ENCODE measurements around the gene MYH15. TPM values are rescaled to one million over a fixed set of nuclear protein-coding genes. Genes with fewer than 3 reads are reported as not detected.

The MYH15 gene
- total and polyA plus RNA-seq, 2 experiments from 2014 or later, result 1.5 TPM

- H3K4me2 ChIP-seq, result no peak overlapping the region
- H3K79me2 ChIP-seq, result no peaks in the 10 kb centered on the region
- no peak overlapping the region for H3K4me3 ChIP-seq
- 92% methylated on average over 1 of the region's 1 CpG for WGBS (ENCODE audit: low lambda C conversion rate, missing lambda C conversion rate)
- no peaks in the 10 kb centered on the region for H4K20me1 ChIP-seq (ENCODE audit: insufficient read depth, poor library complexity, severe bottlenecking)
- no peaks in the 10 kb centered on the region for H3K9me3 ChIP-seq (ENCODE audit: low read depth)
- no peaks in the 10 kb centered on the region for H3K9me2 ChIP-seq (replicated peaks; ENCODE audit: insufficient read depth)
- TF ChIP-seq EZH2phosphoT487 (IDR thresholded peaks at IDR 0.05; ENCODE audit: low read depth, severe bottlenecking, unreplicated experiment), result no peak
- no peaks in the 10 kb centered on the region for H3K4me1 ChIP-seq (ENCODE audit: insufficient read depth)
- no peak overlapping the region for H3K27ac ChIP-seq
- no peak for DNase-seq (ENCODE audit: low spot score)
- no peaks in the 10 kb centered on the region for H3K36me3 ChIP-seq (replicated peaks; ENCODE audit: insufficient read depth, low read depth)
- no peak overlapping the region for H2AFZ ChIP-seq
- no peaks in the 10 kb centered on the region for H3K27me3 ChIP-seq
Observed at GRCh38 chr3:108505811-108506210, 4.6 kb downstream of the MYH15 start.

DNA sequence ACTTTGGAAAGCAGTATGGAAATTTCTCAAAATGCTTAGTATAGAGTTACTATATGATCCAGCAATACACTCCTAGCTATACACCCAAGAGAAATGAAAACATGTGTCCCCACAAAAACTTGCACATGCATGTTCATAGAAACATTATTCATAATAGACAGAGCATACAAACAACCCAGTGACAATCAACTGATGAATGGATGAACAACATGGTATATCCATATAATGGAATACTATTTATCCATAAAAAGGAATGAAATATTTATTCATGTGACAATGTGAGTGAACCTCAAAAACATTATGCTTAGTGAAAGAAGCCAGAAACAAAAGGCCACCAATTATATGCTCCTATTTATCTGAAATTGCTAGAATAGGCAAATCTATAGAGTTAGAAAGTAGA lies 6.7 kb downstream of the MYH15 start:
- Histone ChIP-seq H3K27me3 (no peaks in the 10 kb centered on the region), H3K9me3 (ENCODE audit: low read depth) (no peaks in the 10 kb centered on the region), H3K36me3 (replicated peaks; ENCODE audit: insufficient read depth, low read depth) (no peaks in the 10 kb centered on the region), H3K4me2 (no peak overlapping the region), H3K4me1 (ENCODE audit: insufficient read depth) (no peaks in the 10 kb centered on the region), H3K4me3 (no peak overlapping the region), H4K20me1 (ENCODE audit: insufficient read depth, poor library complexity, severe bottlenecking) (no peaks in the 10 kb centered on the region), H2AFZ (no peak overlapping the region), H3K9me2 (replicated peaks; ENCODE audit: insufficient read depth) (no peaks in the 10 kb centered on the region), H3K27ac (no peak overlapping the region), H3K79me2 (no peaks in the 10 kb centered on the region)
- DNase-seq (ENCODE audit: low spot score), result no peak
- TF ChIP-seq EZH2 (IDR thresholded peaks at IDR 0.05; ENCODE audit: borderline replicate concordance) (no peak), EZH2phosphoT487 (IDR thresholded peaks at IDR 0.05; ENCODE audit: low read depth, severe bottlenecking, unreplicated experiment) (no peak)
- TF ChIP-seq, protein P1, sequence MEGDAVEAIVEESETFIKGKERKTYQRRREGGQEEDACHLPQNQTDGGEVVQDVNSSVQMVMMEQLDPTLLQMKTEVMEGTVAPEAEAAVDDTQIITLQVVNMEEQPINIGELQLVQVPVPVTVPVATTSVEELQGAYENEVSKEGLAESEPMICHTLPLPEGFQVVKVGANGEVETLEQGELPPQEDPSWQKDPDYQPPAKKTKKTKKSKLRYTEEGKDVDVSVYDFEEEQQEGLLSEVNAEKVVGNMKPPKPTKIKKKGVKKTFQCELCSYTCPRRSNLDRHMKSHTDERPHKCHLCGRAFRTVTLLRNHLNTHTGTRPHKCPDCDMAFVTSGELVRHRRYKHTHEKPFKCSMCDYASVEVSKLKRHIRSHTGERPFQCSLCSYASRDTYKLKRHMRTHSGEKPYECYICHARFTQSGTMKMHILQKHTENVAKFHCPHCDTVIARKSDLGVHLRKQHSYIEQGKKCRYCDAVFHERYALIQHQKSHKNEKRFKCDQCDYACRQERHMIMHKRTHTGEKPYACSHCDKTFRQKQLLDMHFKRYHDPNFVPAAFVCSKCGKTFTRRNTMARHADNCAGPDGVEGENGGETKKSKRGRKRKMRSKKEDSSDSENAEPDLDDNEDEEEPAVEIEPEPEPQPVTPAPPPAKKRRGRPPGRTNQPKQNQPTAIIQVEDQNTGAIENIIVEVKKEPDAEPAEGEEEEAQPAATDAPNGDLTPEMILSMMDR (IDR thresholded peaks at IDR 0.05; ENCODE audit: poor library complexity), result no peak

DNA sequence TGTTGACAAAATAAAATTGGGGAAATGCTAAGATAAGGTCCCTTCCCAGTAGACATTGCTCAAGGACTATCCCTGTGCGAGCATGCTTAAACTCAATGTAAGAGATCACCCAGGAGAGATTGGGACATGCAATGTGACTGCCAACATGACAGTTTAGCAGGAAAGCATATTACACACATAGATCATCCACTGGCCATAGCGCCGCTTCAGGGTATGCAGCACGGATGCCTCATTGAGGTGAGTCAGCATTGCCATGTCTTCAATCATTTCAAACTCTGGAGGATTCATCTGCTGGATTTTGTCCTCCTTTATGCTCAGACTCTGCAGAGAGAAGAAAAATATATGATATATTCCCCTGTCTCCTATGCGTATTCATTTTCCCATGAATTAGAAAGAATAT lies 8.9 kb downstream of the MYH15 start:
- H3K27ac ChIP-seq, result no peak overlapping the region
- no peaks in the 10 kb centered on the region for H3K9me3 ChIP-seq (ENCODE audit: low read depth)
- no peaks in the 10 kb centered on the region for H4K20me1 ChIP-seq (ENCODE audit: insufficient read depth, poor library complexity, severe bottlenecking)
- DNase-seq (ENCODE audit: low spot score), result no peak
- no peak overlapping the region for H3K4me3 ChIP-seq
- H2AFZ ChIP-seq, result no peak overlapping the region
- no peaks in the 10 kb centered on the region for H3K9me2 ChIP-seq (replicated peaks; ENCODE audit: insufficient read depth)
- H3K27me3 ChIP-seq, result no peaks in the 10 kb centered on the region
- H3K4me2 ChIP-seq, result no peak overlapping the region
- H3K4me1 ChIP-seq (ENCODE audit: insufficient read depth), result no peaks in the 10 kb centered on the region
- H3K36me3 ChIP-seq (replicated peaks; ENCODE audit: insufficient read depth, low read depth), result no peaks in the 10 kb centered on the region
- H3K79me2 ChIP-seq, result no peaks in the 10 kb centered on the region
- 92% methylated on average over 5 of the region's 5 CpGs for WGBS (ENCODE audit: low lambda C conversion rate, missing lambda C conversion rate)
- TF ChIP-seq, protein P1 (IDR thresholded peaks at IDR 0.05; ENCODE audit: poor library complexity), result no peak
- TF ChIP-seq EZH2 (IDR thresholded peaks at IDR 0.05; ENCODE audit: borderline replicate concordance) (no peak), EZH2phosphoT487 (IDR thresholded peaks at IDR 0.05; ENCODE audit: low read depth, severe bottlenecking, unreplicated experiment) (no peak)

DNA sequence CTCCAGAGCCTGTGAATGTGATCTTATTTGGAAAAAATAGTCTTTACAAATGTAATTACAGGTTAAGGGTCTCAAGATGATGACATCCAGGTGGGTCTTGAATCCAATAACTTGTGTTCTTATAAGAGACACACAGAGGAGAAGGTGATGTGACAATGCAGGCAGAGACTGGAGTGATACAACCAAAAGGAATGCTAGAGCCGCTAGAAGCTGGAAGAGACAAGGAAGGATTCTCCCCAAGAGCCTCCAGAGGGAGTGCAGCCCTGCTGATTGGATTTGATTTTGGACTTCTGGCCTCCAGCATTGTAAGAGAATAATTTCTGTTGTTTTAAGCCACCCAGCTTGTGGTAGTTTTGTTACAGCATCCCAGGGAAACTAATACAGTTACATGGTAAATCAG lies 9.7 kb downstream of the MYH15 start:
- H3K9me3 ChIP-seq (ENCODE audit: low read depth), result no peaks in the 10 kb centered on the region
- no peak overlapping the region for H2AFZ ChIP-seq
- TF ChIP-seq, protein P1 (IDR thresholded peaks at IDR 0.05; ENCODE audit: poor library complexity), result no peak
- TF ChIP-seq EZH2 (IDR thresholded peaks at IDR 0.05; ENCODE audit: borderline replicate concordance) (no peak), EZH2phosphoT487 (IDR thresholded peaks at IDR 0.05; ENCODE audit: low read depth, severe bottlenecking, unreplicated experiment) (no peak)
- H3K4me1 ChIP-seq (ENCODE audit: insufficient read depth), result no peaks in the 10 kb centered on the region
- H3K9me2 ChIP-seq (replicated peaks; ENCODE audit: insufficient read depth), result no peaks in the 10 kb centered on the region
- no peaks in the 10 kb centered on the region for H3K79me2 ChIP-seq
- no peak overlapping the region for H3K27ac ChIP-seq
- no peaks in the 10 kb centered on the region for H4K20me1 ChIP-seq (ENCODE audit: insufficient read depth, poor library complexity, severe bottlenecking)
- H3K36me3 ChIP-seq (replicated peaks; ENCODE audit: insufficient read depth, low read depth), result no peaks in the 10 kb centered on the region
- DNase-seq (ENCODE audit: low spot score), result no peak
- H3K4me3 ChIP-seq, result no peak overlapping the region
- no peaks in the 10 kb centered on the region for H3K27me3 ChIP-seq
- WGBS (ENCODE audit: low lambda C conversion rate, missing lambda C conversion rate), result 86% methylated on average over 1 of the region's 1 CpG
- no peak overlapping the region for H3K4me2 ChIP-seq

Measured in hepatocyte (in vitro differentiated cells).